Sigmoid colon (tissue), 3 donors: ENCODE measurements around the gene MKNK2.

Experiments
- POLR2A ChIP-seq, 2 donors: fragments of 450-650 bp; IDR thresholded peaks; one replicate each; pipeline ENCODE4 v1.6.1; 2016; ENCODE audit warnings: antibody characterized with exemption in 2 of 2, mild to moderate bottlenecking in 2 of 2, moderate library complexity in 2 of 2
- TF ChIP-seq, protein P1 (sequence below), 4 experiments: fragments of 450-650 bp in 3 of 4; fragments of 200-600 bp in 1 of 4; IDR thresholded peaks; one replicate each; pipeline ENCODE4 v1.5.1; 2016 to 2019; ENCODE audit warnings: antibody characterized with exemption in 4 of 4, mild to moderate bottlenecking in 3 of 4, moderate library complexity in 2 of 4

DNA sequence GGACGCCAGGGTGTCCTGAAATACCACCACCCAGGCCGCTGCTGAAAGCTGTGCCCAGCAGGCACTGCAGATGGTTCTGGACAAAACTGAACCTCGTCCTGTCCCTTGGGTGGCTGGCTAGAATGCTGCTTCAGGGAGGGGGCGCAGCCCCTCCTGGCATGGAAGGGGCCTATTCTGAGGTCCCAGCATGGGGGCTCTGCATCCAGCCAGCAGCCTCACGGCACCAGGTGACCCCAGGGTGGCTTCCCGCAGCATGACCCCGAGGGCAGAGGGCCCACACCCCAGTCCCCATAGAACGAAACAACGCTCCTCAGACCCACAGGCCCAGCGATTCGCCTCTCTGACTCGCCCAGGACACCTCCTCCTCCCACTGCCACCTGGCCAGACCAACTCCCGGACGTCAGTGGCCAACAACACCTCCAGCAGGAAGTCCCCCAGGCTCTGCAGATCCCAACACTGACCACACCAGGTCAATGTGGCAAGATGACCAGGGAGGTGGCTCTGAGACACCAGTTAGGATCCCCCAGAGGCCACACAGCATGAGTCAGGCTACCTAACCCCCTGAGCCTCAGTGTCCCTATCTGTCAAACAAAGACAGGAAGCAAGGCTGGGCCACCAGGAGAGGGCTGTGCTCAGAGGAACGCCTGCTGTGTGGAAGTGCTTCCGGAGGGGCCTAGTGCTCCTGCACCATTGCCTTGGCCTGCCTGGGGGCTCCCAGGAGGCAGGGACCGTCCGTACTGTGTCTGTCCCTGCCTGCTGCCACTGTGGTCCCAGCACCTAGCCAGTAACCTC, 6.1 kb downstream of the MKNK2 start:
- TF ChIP-seq, protein P1, sequence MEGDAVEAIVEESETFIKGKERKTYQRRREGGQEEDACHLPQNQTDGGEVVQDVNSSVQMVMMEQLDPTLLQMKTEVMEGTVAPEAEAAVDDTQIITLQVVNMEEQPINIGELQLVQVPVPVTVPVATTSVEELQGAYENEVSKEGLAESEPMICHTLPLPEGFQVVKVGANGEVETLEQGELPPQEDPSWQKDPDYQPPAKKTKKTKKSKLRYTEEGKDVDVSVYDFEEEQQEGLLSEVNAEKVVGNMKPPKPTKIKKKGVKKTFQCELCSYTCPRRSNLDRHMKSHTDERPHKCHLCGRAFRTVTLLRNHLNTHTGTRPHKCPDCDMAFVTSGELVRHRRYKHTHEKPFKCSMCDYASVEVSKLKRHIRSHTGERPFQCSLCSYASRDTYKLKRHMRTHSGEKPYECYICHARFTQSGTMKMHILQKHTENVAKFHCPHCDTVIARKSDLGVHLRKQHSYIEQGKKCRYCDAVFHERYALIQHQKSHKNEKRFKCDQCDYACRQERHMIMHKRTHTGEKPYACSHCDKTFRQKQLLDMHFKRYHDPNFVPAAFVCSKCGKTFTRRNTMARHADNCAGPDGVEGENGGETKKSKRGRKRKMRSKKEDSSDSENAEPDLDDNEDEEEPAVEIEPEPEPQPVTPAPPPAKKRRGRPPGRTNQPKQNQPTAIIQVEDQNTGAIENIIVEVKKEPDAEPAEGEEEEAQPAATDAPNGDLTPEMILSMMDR (IDR thresholded peaks at IDR 0.05) = no peak
- no peak for TF ChIP-seq POLR2A (IDR thresholded peaks at IDR 0.05)
